Omental fat pad (tissue), 4 donors: ENCODE results near the gene KSR1. TPM values are rescaled to one million over a fixed set of nuclear protein-coding genes. Genes with fewer than 3 reads are reported as not detected.

ENCODE experiments used
- ATAC-seq: fragments of 150-250 bp; one replicate; pipeline ENCODE4 v1.9.1; 2016; ENCODE audit warnings: mild to moderate bottlenecking, moderate library complexity; ENCODE audit not compliant: low FRiP score
- DNase-seq: peaks from one replicate; pipeline ENCODE4 v3.0.0-alpha.2; 2019; ENCODE audit warnings: low spot score
- total RNA-seq, 4 donors: library from RNA; depleted of rRNA; stranded (reverse); fragments of >200 nt; gene quantifications; one replicate each; pipeline ENCODE4 v1.1.0, GENCODE V29; 2016
- TF ChIP-seq, protein P1 (sequence below), 3 donors: fragments of 450-650 bp; IDR thresholded peaks; one replicate each; pipeline ENCODE4 v1.5.1; 2016 to 2017; ENCODE audit warnings: antibody characterized with exemption in 3 of 3, mild to moderate bottlenecking in 3 of 3, moderate library complexity in 2 of 3

Gene KSR1
- total RNA-seq, 4 donors from 2014 or later, result 25.8 to 42.3 (median 33.9) TPM

DNA sequence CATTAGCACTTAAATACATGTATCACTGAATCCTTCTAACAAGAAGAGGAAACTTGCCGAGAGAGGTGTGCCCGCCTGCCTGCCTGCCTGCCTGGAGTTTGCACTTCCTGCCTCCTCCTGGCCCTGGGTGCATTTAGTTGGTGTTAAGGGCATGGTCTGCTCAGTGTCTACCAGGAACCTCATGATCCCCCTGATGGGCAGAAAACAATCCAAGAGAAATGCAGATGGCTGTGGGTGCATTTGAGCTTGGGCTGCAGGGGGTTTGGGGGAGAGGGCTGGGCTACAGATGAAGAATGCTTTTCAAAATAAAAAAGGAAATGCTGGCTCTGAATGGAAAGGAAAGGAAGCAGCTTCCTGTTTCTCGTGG is 10.1 kb downstream of the KSR1 start:
- ATAC-seq, result no peak
- TF ChIP-seq, protein P1, sequence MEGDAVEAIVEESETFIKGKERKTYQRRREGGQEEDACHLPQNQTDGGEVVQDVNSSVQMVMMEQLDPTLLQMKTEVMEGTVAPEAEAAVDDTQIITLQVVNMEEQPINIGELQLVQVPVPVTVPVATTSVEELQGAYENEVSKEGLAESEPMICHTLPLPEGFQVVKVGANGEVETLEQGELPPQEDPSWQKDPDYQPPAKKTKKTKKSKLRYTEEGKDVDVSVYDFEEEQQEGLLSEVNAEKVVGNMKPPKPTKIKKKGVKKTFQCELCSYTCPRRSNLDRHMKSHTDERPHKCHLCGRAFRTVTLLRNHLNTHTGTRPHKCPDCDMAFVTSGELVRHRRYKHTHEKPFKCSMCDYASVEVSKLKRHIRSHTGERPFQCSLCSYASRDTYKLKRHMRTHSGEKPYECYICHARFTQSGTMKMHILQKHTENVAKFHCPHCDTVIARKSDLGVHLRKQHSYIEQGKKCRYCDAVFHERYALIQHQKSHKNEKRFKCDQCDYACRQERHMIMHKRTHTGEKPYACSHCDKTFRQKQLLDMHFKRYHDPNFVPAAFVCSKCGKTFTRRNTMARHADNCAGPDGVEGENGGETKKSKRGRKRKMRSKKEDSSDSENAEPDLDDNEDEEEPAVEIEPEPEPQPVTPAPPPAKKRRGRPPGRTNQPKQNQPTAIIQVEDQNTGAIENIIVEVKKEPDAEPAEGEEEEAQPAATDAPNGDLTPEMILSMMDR (IDR thresholded peaks at IDR 0.05), result no peak

DNA sequence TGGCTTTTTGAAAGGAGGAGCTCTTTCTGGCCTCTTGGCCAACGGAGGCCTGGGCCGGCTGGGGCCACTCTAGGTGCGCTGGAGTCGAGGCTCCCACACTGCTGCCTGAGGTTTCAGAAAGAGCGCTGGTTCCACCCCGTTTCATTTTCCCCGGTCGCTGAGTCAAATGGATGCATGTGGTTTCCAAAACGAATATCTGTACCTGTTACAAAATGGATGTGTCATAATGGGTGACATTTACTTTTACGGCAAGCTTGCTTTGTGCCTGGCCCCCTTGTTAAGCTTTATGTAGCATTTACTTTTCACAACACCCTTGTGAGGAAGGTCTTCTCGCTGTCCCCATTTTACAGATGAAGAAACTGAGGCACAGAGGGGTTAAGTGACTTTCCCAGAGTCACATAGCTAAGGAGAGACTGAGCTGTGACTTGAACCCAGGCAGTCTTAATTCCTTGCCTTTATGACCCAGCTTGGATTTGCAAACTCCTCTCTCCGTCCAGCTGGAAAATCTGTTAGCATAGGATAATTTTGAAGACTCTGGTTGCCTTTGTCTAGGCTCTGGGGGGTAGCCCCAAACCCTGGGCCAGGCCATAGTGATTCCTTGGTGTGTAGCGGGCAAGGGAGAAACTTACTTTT is 10.6 kb downstream of the KSR1 start:
- ATAC-seq (no peak), DNase-seq (no peak)
- TF ChIP-seq, protein P1 (IDR thresholded peaks at IDR 0.05), result no peak

More for the DNA sequence above, 10.1 kb downstream of the KSR1 start:
- no peak for DNase-seq

DNA sequence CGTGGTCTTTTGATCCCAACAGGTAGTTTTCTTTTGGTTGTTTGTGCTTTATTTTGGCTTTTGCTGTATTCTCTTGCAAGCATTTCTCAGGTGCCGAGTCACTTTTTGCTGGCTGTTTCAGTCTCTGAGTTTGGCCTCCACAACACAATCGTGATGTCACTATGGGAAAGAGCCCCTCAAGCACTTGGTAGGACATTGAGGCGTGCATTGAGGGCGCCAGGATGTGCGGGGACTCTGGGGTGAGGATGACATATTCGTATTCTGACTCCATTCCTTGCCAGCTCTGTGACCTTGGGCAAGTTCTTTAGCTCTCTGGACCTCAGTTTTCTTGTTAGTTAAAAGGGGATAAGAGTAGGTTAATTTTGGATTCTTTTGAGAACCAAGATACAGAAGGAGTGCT is 13.0 kb downstream of the KSR1 start:
- ATAC-seq (no peak), DNase-seq (no peak)
- TF ChIP-seq, protein P1 (IDR thresholded peaks at IDR 0.05), result no peak

DNA sequence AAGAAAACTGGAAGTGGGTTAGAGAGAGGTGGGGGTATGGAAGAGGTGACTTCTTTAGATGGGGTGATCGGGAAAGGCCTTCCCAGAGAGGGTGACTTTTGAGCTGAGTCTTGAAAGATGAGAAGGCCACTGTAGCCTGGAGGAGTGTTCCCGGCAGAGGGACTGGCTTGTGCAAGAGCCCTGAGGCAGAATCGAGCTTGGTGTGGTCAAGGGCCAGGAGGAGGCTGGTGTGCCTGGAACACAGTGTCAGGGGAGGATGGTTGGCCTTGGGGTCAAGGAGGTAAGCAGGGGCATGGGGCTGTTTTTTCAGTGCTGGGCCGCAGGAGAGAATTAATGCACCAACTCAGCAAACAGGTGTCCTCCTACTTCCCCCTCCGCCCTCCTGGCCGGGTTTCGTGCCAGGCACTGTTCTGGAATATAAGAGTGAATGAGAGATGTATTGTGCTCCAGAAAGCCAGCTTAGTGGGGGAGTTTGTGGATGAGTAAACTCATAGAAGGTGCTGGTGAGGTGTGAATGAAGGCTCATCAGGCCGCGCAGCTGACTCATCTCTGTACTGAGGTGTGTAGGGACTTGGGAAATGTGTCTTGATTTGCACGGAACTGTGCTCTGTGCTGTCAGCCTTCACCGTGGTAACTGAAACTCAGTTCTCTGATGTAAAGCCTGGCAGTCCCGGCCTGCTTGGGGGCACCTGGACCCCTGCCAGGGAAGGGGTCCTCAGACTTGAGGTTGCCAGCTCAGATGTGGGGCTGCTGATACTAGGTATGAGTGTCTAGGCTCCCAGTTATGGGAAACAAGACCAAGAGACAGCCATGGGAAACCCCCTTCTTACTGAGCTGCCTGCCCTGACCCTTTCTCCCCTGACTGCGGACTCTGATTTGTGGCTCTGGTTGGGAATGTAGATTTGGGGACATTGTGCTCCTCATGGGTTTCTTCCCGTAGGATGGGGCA is 15.3 kb downstream of the KSR1 start:
- TF ChIP-seq, protein P1 (IDR thresholded peaks at IDR 0.05), result no peak
- DNase-seq, result no peak
- ATAC-seq, result peak; percentile 94

DNA sequence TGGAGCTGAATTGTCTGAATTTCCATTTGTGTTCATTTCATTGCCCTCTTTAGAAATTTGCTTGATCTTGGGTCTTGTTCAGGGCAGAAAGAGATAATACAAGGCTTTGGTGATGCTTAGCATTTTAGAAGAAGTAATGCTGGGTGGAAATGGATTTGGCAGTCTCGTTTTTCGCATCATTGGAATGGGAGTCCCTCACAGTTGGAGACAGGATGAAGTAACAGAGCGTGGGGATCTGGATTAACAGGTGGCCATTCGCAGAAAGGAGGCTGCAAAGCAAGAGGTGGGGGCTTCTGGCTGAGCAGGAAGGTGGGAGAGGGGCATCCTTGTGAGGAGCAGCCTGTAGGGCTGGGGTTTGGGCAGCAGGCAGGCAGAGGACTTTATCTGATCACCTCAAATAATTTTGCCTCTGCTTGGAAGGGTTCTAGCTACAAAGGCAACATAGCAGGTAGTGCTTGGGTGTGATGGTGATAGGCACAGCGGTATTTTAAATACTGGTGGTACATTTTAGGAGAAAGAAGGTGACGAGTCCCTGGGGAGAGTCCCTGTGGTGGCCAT is 17.0 kb downstream of the KSR1 start:
- TF ChIP-seq, protein P1 (IDR thresholded peaks at IDR 0.05), result no peak
- no peak for ATAC-seq
- no peak for DNase-seq

DNA sequence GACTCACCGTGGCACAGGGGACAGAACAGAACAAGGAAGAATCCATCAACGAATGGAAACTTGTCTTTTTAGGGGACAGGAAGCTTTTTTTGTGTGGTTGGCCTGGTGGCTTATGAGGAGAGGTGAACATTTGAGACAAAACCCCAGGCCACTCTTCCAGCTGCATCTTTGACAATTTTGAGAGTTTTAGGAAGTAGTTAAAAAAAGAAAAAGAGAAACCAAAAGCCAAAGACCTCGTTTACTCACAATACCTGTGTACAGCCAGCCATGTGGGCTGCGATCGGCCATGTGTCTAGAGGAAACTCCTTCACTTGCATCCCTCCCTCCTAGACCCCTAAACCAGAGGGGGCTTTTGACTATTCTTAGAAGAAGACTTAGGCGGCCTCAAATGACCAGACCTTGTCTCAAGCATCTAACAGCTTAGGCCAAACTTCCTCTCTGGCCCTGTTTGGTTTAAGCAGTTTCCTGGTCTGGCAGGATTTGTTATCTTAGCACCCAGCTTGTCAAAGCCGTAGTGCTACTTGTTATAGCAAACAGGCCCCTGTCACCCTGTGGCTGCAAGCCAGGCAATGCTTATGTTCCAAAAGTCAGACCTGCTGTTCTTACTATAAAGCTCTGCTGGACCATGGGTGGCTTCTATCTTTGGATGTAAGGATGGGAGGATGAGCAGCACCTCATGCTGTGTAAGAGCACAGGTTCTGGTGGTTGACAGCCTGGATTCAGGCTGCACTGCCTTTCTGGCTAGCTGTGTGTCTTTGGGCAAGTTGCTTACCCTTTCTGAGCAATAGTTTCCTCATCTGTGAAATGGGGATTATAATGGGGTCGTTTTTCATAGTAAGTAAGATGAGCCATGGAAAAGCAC is 17.7 kb downstream of the KSR1 start:
- TF ChIP-seq, protein P1 (IDR thresholded peaks at IDR 0.05), result no peak
- no peak for DNase-seq
- ATAC-seq, result no peak
